H9 (cell line): Measurements from ENCODE around the gene VPS35L. TPM values are rescaled to one million over a fixed set of nuclear protein-coding genes. Genes with fewer than 3 reads are reported as not detected.
A peak's percentile ranks its signal among the peaks of the same experiment; 100 is the strongest.

Experiments used
- DNase-seq: peaks from one replicate; pipeline ENCODE4 v3.0.0-alpha.2; 2017
- H2AFZ ChIP-seq: one replicate; pipeline ENCODE4 v1.6.1; 2013; ENCODE audit warnings: mild to moderate bottlenecking, low read length, control low read depth, moderate library complexity
- H2AK5ac ChIP-seq: 2 replicates; pipeline ENCODE4 v1.6.1; 2013; ENCODE audit warnings: low read length, control low read depth, mixed read lengths; ENCODE audit not compliant: insufficient read length
- H2BK120ac ChIP-seq: one replicate; pipeline ENCODE4 v1.6.1; 2013; ENCODE audit warnings: low read depth, mild to moderate bottlenecking, low read length, control low read depth, inconsistent platforms; ENCODE audit not compliant: poor library complexity, severe bottlenecking
- H2BK12ac ChIP-seq: 2 replicates; pipeline ENCODE4 v1.6.1; 2013; ENCODE audit warnings: low read length, control low read depth, mixed read lengths, low read depth; ENCODE audit not compliant: insufficient read length
- H2BK15ac ChIP-seq: 2 replicates; pipeline ENCODE4 v1.6.1; 2013; ENCODE audit warnings: low read depth, low read length, control low read depth
- H2BK20ac ChIP-seq: one replicate; pipeline ENCODE4 v1.6.1; 2013; ENCODE audit warnings: low read depth, mild to moderate bottlenecking, low read length, control low read depth, inconsistent platforms; ENCODE audit not compliant: poor library complexity, severe bottlenecking
- H2BK5ac ChIP-seq: 2 replicates; pipeline ENCODE4 v1.6.1; 2013; ENCODE audit warnings: low read length, control low read depth, mixed read lengths; ENCODE audit not compliant: insufficient read length
- H3K14ac ChIP-seq: 2 replicates; pipeline ENCODE4 v1.6.1; 2013; ENCODE audit warnings: low read length, control low read depth; ENCODE audit not compliant: insufficient read depth
- H3K18ac ChIP-seq: 2 replicates; pipeline ENCODE4 v1.6.1; 2013; ENCODE audit warnings: low read depth, mild to moderate bottlenecking, mixed read lengths, low read length, control low read depth; ENCODE audit not compliant: insufficient read length
- H3K23ac ChIP-seq: 2 replicates; pipeline ENCODE4 v1.6.1; 2013; ENCODE audit warnings: low read length, control low read depth, mixed read lengths, low read depth; ENCODE audit not compliant: insufficient read length
- H3K23me2 ChIP-seq: 2 replicates; pipeline ENCODE4 v1.6.1; 2013; ENCODE audit warnings: low read depth, mild to moderate bottlenecking, mixed read lengths, low read length, control low read depth; ENCODE audit not compliant: insufficient read length, poor library complexity, severe bottlenecking
- H3K27ac ChIP-seq: 2 replicates; pipeline ENCODE4 v1.5.1; 2013; ENCODE audit warnings: low read length, control low read depth, mixed read lengths, low read depth; ENCODE audit not compliant: insufficient read length
- H3K27me3 ChIP-seq: 2 replicates; pipeline ENCODE4 v1.6.1; 2013; ENCODE audit warnings: low read length, control low read depth, inconsistent platforms; ENCODE audit not compliant: insufficient read depth
- H3K4ac ChIP-seq: 2 replicates; pipeline ENCODE4 v1.6.1; 2013; ENCODE audit warnings: low read depth, mild to moderate bottlenecking, control low read depth, inconsistent platforms, low read length, moderate library complexity
- H3K4me1 ChIP-seq: 2 replicates; pipeline ENCODE4 v1.6.1; 2013; ENCODE audit warnings: low read length, control low read depth, inconsistent platforms; ENCODE audit not compliant: insufficient read depth
- H3K4me2 ChIP-seq: 2 replicates; pipeline ENCODE4 v1.6.1; 2013; ENCODE audit warnings: low read length, control low read depth, mixed read lengths; ENCODE audit not compliant: insufficient read length, insufficient read depth
- H3K56ac ChIP-seq: 2 replicates; pipeline ENCODE4 v1.6.1; 2013; ENCODE audit warnings: low read depth, mild to moderate bottlenecking, mixed read lengths, low read length, control low read depth; ENCODE audit not compliant: insufficient read length
- H3K79me1 ChIP-seq: 2 replicates; pipeline ENCODE4 v1.6.1; 2013; ENCODE audit warnings: low read depth, mild to moderate bottlenecking, moderate library complexity, low read length, control low read depth, inconsistent platforms; ENCODE audit not compliant: insufficient read depth, poor library complexity, severe bottlenecking
- H3K79me2 ChIP-seq: 2 replicates; pipeline ENCODE4 v1.6.1; 2013; ENCODE audit warnings: low read length, control low read depth, inconsistent platforms; ENCODE audit not compliant: insufficient read depth
- H3K9ac ChIP-seq: 2 replicates; pipeline ENCODE4 v1.6.1; 2013; ENCODE audit warnings: low read length, control low read depth, mixed read lengths; ENCODE audit not compliant: insufficient read length; ENCODE audit errors: extremely low read depth
- H3K9me3 ChIP-seq: one replicate; pipeline ENCODE4 v1.6.1; 2013; ENCODE audit warnings: low read depth, low read length, inconsistent platforms; ENCODE audit not compliant: control insufficient read depth
- H3T11ph ChIP-seq: one replicate; pipeline ENCODE4 v1.6.1; 2013; ENCODE audit warnings: mild to moderate bottlenecking, low read length, control low read depth, inconsistent platforms
- H4K20me1 ChIP-seq: one replicate; pipeline ENCODE4 v1.6.1; 2013; ENCODE audit not compliant: control insufficient read depth, insufficient read length, insufficient read depth
- H4K5ac ChIP-seq: 2 replicates; pipeline ENCODE4 v1.6.1; 2013; ENCODE audit warnings: low read depth, mild to moderate bottlenecking, mixed read lengths, low read length, control low read depth; ENCODE audit not compliant: insufficient read length
- H4K8ac ChIP-seq: replicated peaks from 2 replicates; pipeline ENCODE4 v1.6.1; 2013; ENCODE audit warnings: low read length, control low read depth, mixed read lengths, low read depth; ENCODE audit not compliant: insufficient read length
- H4K91ac ChIP-seq: 2 replicates; pipeline ENCODE4 v1.6.1; 2013; ENCODE audit warnings: low read depth, mild to moderate bottlenecking, moderate library complexity, mixed read lengths, low read length, control low read depth; ENCODE audit not compliant: insufficient read length
- H3K27ac Mint-ChIP-seq, 3 experiments: 2 replicates in 2 of 3; 3 replicates in 1 of 3; pipeline ENCODE4 v1.8.0; 2020 to 2021; ENCODE audit warnings: mixed read lengths in 3 of 3, mild to moderate bottlenecking in 1 of 3, moderate library complexity in 1 of 3
- H3K27me3 Mint-ChIP-seq: 2 replicates; pipeline ENCODE4 v1.8.0; 2021; ENCODE audit warnings: low read depth, mild to moderate bottlenecking, moderate library complexity, mixed read lengths
- H3K36me3 Mint-ChIP-seq, 3 experiments: 2 replicates in 2 of 3; 3 replicates in 1 of 3; pipeline ENCODE4 v1.8.0; 2020 to 2021; ENCODE audit warnings: low read depth in 3 of 3, mixed read lengths in 3 of 3; ENCODE audit not compliant: insufficient read depth in 1 of 3
- H3K4me1 Mint-ChIP-seq, 2 experiments: 2 replicates each; pipeline ENCODE4 v1.8.0; 2020; ENCODE audit warnings: mixed read lengths in 2 of 2
- H3K4me3 Mint-ChIP-seq, 2 experiments: 2 replicates in 1 of 2; 3 replicates in 1 of 2; pipeline ENCODE4 v1.8.0; 2020 to 2021; ENCODE audit warnings: mild to moderate bottlenecking in 2 of 2, mixed read lengths in 2 of 2, moderate library complexity in 1 of 2
- H3K9me3 Mint-ChIP-seq, 2 experiments: 2 replicates in 1 of 2; 3 replicates in 1 of 2; pipeline ENCODE4 v1.8.0; 2020; ENCODE audit warnings: mild to moderate bottlenecking in 2 of 2, mixed read lengths in 2 of 2, moderate library complexity in 1 of 2
- CTCF ChIP-seq: fragments of 200-600 bp; sonication (generic); conservative IDR thresholded peaks from 3 replicates; pipeline ENCODE4 v1.8.0; 2021; ENCODE audit warnings: antibody characterized with exemption, mild to moderate bottlenecking
- WGBS: extraction: QIAGEN DNeasy Blood & Tissue Kit; methylation state at CpG from one replicate; pipeline ENCODE4 v1.1.7; 2013; ENCODE audit warnings: missing lambda C conversion rate, low lambda C conversion rate, mixed read lengths; ENCODE audit not compliant: insufficient read length; ENCODE audit errors: extremely low coverage; 5-methylcytosine and 5-hydroxymethylcytosine counted together
- total RNA-seq: library from RNA; stranded (reverse); gene quantifications from 2 replicates; pipeline ENCODE4 v1.2.1, GENCODE V29; 2021

The VPS35L gene
- total RNA-seq, 1 experiment from 2014 or later: 58.4 TPM

GRCh38 chr16:19654147-19654546 lies 98.6 kb downstream of the VPS35L start:
- Histone ChIP-seq H4K8ac (no peak overlapping the region), H2BK20ac (no peak overlapping the region), H3K4me1 (no peaks in the 10 kb centered on the region), H3K18ac (no peak overlapping the region), H4K91ac (no peak overlapping the region), H2AFZ (no peak overlapping the region), H2BK120ac (no peak overlapping the region), H2AK5ac (no peak overlapping the region), H2BK15ac (no peak overlapping the region), H3K27ac (no peak overlapping the region), H2BK12ac (no peak overlapping the region), H3K9ac (no peak overlapping the region), H4K5ac (no peak overlapping the region), H3K4me2 (no peak overlapping the region), H3K27me3 (no peaks in the 10 kb centered on the region), H3K79me2 (no peaks in the 10 kb centered on the region), H3K23ac (no peak overlapping the region), H3K23me2 (no peaks in the 10 kb centered on the region), H3K4ac (no peak overlapping the region), H2BK5ac (no peak overlapping the region), H3T11ph (no peak overlapping the region), H3K79me1 (no peaks in the 10 kb centered on the region), H3K9me3 (no peaks in the 10 kb centered on the region), H3K56ac (no peak overlapping the region), H3K14ac (no peak overlapping the region), H4K20me1 (no peaks in the 10 kb centered on the region)
- H3K27me3 Mint-ChIP-seq: no peaks in the 10 kb centered on the region
- DNase-seq: no peak
- no peak overlapping the region for H3K4me3 Mint-ChIP-seq
- no peaks in the 10 kb centered on the region for H3K9me3 Mint-ChIP-seq
- WGBS: no CpG with 5 or more reads among the region's 9 CpGs
- TF ChIP-seq CTCF: no peak
- peak overlapping the region; percentile 0 to 40 (median 7); a peak in 1 of 7 replicates for H3K27ac Mint-ChIP-seq
- H3K4me1 Mint-ChIP-seq: no peaks in the 10 kb centered on the region
- H3K36me3 Mint-ChIP-seq: peaks cover 4 to 56% (median 52%) of the 10 kb centered on the region in 3 experiments; a peak in 6 of 7 replicates
